ENCODE data around the gene KBTBD3. TPM values are rescaled to one million over a fixed set of nuclear protein-coding genes. Genes with fewer than 3 reads are reported as not detected.
A peak's percentile ranks its signal among the peaks of the same experiment; 100 is the strongest.

The KBTBD3 gene
- total RNA-seq, 1 donor from 2014 or later, result 3.9 TPM

DNA sequence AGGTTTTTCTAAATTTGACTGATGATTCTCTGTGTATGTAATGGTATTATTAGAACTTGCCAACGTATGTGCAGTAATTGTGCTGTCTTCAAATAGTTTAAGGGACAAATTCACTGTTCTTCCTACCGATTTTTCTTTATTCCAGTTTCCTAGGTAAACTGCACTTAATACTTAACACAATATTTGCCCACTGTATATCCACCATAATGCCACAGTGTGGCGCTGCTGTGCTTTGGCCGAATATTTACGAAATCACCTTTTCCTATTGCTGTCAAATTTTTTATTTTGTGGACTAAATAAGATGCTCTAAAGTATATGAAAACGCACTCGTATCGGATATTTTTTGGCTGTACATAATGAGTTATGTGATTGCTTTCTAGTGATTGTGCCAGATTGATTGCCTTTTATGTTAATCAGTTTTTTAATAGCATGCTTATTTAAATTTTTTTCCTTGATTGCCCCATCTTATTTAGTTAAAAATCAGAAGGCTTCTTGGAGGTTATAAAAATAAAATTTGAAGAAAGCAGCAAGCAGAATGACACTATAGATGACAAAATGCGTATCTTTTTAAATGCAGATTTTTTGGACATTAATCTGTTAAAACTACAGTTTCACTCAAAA is 10.8 kb upstream of the KBTBD3 start:
- no peak overlapping the region for H3K4me3 Mint-ChIP-seq (ENCODE audit: unreplicated experiment)
- DNase-seq (ENCODE audit: extremely low spot score, unreplicated experiment), result no peak
- no peaks in the 10 kb centered on the region for H3K9me3 Mint-ChIP-seq (ENCODE audit: unreplicated experiment)
- no peak overlapping the region for H3K27ac Mint-ChIP-seq (ENCODE audit: unreplicated experiment)
- no peaks in the 10 kb centered on the region for H3K27me3 Mint-ChIP-seq (ENCODE audit: unreplicated experiment)
- H3K4me1 Mint-ChIP-seq (ENCODE audit: unreplicated experiment), result peaks cover 51% of the 10 kb centered on the region
- TF ChIP-seq, protein P1, sequence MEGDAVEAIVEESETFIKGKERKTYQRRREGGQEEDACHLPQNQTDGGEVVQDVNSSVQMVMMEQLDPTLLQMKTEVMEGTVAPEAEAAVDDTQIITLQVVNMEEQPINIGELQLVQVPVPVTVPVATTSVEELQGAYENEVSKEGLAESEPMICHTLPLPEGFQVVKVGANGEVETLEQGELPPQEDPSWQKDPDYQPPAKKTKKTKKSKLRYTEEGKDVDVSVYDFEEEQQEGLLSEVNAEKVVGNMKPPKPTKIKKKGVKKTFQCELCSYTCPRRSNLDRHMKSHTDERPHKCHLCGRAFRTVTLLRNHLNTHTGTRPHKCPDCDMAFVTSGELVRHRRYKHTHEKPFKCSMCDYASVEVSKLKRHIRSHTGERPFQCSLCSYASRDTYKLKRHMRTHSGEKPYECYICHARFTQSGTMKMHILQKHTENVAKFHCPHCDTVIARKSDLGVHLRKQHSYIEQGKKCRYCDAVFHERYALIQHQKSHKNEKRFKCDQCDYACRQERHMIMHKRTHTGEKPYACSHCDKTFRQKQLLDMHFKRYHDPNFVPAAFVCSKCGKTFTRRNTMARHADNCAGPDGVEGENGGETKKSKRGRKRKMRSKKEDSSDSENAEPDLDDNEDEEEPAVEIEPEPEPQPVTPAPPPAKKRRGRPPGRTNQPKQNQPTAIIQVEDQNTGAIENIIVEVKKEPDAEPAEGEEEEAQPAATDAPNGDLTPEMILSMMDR (IDR thresholded peaks at IDR 0.05), result peak; percentile 88
- H3K36me3 Mint-ChIP-seq (ENCODE audit: unreplicated experiment), result peaks cover 31% of the 10 kb centered on the region

GRCh38 chr11:106086850-106087249 is 9.7 kb upstream of the KBTBD3 start:
- Mint-ChIP-seq H3K4me1 (ENCODE audit: unreplicated experiment) (peaks cover 53% of the 10 kb centered on the region), H3K36me3 (ENCODE audit: unreplicated experiment) (peaks cover 28% of the 10 kb centered on the region), H3K27ac (ENCODE audit: unreplicated experiment) (peak overlapping the region; percentile 32), H3K27me3 (ENCODE audit: unreplicated experiment) (no peaks in the 10 kb centered on the region), H3K4me3 (ENCODE audit: unreplicated experiment) (no peak overlapping the region), H3K9me3 (ENCODE audit: unreplicated experiment) (no peaks in the 10 kb centered on the region)
- no peak for DNase-seq (ENCODE audit: extremely low spot score, unreplicated experiment)
- TF ChIP-seq, protein P1 (IDR thresholded peaks at IDR 0.05), result no peak

GRCh38 chr11:106086135-106086534 is 9.0 kb upstream of the KBTBD3 start:
- H3K36me3 Mint-ChIP-seq (ENCODE audit: unreplicated experiment), result peaks cover 25% of the 10 kb centered on the region
- TF ChIP-seq, protein P1 (IDR thresholded peaks at IDR 0.05), result no peak
- H3K27ac Mint-ChIP-seq (ENCODE audit: unreplicated experiment), result peak overlapping the region; percentile 32
- peaks cover 49% of the 10 kb centered on the region for H3K4me1 Mint-ChIP-seq (ENCODE audit: unreplicated experiment)
- H3K9me3 Mint-ChIP-seq (ENCODE audit: unreplicated experiment), result no peaks in the 10 kb centered on the region
- no peak overlapping the region for H3K4me3 Mint-ChIP-seq (ENCODE audit: unreplicated experiment)
- H3K27me3 Mint-ChIP-seq (ENCODE audit: unreplicated experiment), result no peaks in the 10 kb centered on the region
- DNase-seq (ENCODE audit: extremely low spot score, unreplicated experiment), result no peak

DNA sequence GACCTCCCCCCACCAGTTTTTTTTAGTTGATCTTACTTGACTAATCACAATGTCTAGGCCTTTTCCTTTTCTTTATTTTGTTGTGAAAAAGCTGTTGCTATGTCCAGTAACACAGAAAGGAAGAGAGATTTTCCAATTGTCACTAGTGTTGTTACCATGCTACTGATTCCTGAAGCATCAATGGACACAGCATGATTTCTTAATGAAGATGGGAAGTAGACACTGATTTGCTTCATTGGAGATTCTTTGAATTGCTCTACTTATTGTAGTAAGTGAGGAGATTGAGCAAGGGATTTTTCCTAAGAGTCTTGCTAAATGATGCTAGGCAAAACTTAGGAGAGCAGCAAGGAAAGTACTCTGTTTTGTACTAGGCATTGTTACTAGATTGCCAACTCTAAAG is 4.9 kb upstream of the KBTBD3 start:
- no peak for DNase-seq (ENCODE audit: extremely low spot score, unreplicated experiment)
- H3K36me3 Mint-ChIP-seq (ENCODE audit: unreplicated experiment), result peaks cover 35% of the 10 kb centered on the region
- no peak overlapping the region for H3K27ac Mint-ChIP-seq (ENCODE audit: unreplicated experiment)
- TF ChIP-seq, protein P1 (IDR thresholded peaks at IDR 0.05), result no peak
- no peak overlapping the region for H3K4me3 Mint-ChIP-seq (ENCODE audit: unreplicated experiment)
- H3K9me3 Mint-ChIP-seq (ENCODE audit: unreplicated experiment), result no peaks in the 10 kb centered on the region
- no peaks in the 10 kb centered on the region for H3K27me3 Mint-ChIP-seq (ENCODE audit: unreplicated experiment)
- H3K4me1 Mint-ChIP-seq (ENCODE audit: unreplicated experiment), result peaks cover 47% of the 10 kb centered on the region

DNA sequence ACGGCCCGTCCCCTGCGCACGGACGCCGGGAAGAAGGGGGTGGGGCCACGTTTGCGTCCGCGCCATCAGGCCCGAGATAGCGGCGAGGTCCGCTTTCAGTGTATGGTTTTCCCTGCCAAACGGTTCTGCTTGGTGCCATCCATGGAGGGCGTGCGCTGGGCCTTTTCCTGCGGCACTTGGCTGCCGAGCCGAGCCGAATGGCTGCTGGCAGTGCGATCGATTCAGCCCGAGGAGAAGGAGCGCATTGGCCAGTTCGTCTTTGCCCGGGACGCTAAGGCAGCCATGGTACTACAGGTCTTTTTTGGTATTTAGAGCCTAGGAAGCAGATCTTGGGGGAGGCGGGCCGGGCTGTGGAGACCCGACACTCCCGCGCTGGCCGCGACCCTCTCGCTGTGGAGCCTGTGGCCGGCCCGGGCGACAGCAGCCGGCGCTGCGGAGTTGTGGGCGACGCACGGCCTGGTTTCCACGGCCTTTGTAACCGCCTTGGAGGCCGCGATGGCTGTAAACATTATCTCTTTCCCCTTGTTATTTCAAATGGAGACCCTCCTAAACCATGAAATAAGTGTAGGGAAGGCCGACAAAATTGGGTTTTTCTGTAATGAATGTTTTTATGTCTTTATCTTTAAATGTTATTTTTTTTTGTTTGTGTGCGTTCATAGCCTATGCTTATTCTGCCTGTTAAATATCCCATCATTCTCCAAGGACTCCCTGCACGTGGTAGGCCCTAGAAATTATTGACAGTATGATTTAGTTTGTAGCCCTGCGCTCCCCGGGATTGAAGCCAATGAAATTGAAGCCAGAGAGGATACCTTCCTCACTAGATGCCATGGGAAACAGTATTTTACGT is 685 bp upstream of the KBTBD3 start, which contains the start of gene AASDHPPT:
Gene AASDHPPT (plus strand): TSS at position 54 of the 847 bp plus-strand sequence. CDS start 49 bp downstream, at position 103.
- H3K9me3 Mint-ChIP-seq (ENCODE audit: unreplicated experiment), result no peaks in the 10 kb centered on the region
- no peak for DNase-seq (ENCODE audit: extremely low spot score, unreplicated experiment)
- TF ChIP-seq, protein P1 (IDR thresholded peaks at IDR 0.05), result no peak
- peak within 1 kb of the TSS; percentile 96 for H3K4me3 Mint-ChIP-seq (ENCODE audit: unreplicated experiment)
- peaks cover 32% of the 10 kb centered on the region for H3K4me1 Mint-ChIP-seq (ENCODE audit: unreplicated experiment)
- H3K27ac Mint-ChIP-seq (ENCODE audit: unreplicated experiment), result peak within 1 kb of the TSS; percentile 99
- peaks cover 20% of the 10 kb centered on the region for H3K36me3 Mint-ChIP-seq (ENCODE audit: unreplicated experiment)
- no peaks in the 10 kb centered on the region for H3K27me3 Mint-ChIP-seq (ENCODE audit: unreplicated experiment)
